NB4 (cell line): ENCODE results near the gene RAPGEF4.

Experiments
- DNase-seq: peaks from one replicate; pipeline ENCODE4 v3.0.0; 2010; ENCODE audit warnings: low read depth
- H3K4me3 ChIP-seq: one replicate; pipeline ENCODE4 v1.5.1; 2011; ENCODE audit warnings: mild to moderate bottlenecking, low read depth, low read length, moderate library complexity
- MYC ChIP-seq: IDR thresholded peaks from 2 replicates; pipeline ENCODE4 v1.6.1; 2011; ENCODE audit warnings: low read depth, low read length
- POLR2A ChIP-seq: IDR thresholded peaks from 2 replicates; pipeline ENCODE4 v1.6.1; 2011; ENCODE audit warnings: mild to moderate bottlenecking; ENCODE audit not compliant: insufficient read length; ENCODE audit errors: extremely low read depth
- TF ChIP-seq, protein P1 (sequence below): IDR thresholded peaks from one replicate; pipeline ENCODE4 v1.5.1; 2012; ENCODE audit warnings: low read depth, low read length
- TF ChIP-seq, protein P2 (sequence below): IDR thresholded peaks from 2 replicates; pipeline ENCODE4 v1.6.1; 2011; ENCODE audit warnings: low read depth, low read length

The RAPGEF4 gene

DNA sequence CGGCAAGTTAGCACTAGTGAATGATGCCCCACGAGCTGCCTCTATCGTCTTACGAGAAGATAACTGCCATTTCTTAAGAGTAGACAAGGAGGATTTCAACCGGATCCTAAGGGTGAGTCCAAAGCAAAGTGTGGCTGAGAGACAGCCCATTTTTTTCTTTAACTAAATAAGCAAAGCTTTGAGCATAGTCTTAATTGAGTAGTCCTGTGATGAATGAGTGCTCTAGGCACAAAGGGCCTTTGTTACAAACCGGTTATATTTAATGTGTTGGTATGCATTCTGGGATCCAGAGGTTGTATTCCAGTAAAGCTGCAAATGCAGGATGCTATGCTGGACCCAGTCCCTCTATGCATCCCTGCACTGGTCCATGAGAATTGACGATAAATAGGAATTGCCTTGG is 253.1 kb downstream of the RAPGEF4 start:
- TF ChIP-seq, protein P1, sequence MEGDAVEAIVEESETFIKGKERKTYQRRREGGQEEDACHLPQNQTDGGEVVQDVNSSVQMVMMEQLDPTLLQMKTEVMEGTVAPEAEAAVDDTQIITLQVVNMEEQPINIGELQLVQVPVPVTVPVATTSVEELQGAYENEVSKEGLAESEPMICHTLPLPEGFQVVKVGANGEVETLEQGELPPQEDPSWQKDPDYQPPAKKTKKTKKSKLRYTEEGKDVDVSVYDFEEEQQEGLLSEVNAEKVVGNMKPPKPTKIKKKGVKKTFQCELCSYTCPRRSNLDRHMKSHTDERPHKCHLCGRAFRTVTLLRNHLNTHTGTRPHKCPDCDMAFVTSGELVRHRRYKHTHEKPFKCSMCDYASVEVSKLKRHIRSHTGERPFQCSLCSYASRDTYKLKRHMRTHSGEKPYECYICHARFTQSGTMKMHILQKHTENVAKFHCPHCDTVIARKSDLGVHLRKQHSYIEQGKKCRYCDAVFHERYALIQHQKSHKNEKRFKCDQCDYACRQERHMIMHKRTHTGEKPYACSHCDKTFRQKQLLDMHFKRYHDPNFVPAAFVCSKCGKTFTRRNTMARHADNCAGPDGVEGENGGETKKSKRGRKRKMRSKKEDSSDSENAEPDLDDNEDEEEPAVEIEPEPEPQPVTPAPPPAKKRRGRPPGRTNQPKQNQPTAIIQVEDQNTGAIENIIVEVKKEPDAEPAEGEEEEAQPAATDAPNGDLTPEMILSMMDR: no peak
- TF ChIP-seq, protein P2, sequence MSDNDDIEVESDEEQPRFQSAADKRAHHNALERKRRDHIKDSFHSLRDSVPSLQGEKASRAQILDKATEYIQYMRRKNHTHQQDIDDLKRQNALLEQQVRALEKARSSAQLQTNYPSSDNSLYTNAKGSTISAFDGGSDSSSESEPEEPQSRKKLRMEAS: no peak
- TF ChIP-seq POLR2A (no peak), MYC (no peak)
- DNase-seq: no peak
- no peak overlapping the region for H3K4me3 ChIP-seq

DNA sequence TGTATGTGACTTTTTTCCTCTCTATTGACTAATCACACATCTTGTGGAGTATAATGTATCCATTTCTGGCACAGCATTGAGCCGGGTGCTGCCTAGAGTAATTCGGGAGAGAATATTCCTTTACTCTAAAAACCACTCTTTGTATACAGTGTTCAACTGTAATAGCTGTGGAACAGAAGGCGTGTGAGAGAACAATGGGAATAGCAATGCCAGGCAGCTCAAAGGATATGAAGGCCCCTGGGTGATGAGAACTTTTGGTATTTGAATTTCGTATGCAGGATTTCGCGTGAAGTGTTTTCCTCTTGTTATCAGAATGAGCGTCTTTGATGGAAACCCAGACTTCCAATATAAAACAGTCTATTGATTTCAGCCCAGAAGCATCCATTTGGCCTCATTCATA is 255.4 kb downstream of the RAPGEF4 start:
- no peak overlapping the region for H3K4me3 ChIP-seq
- DNase-seq: no peak
- TF ChIP-seq, protein P1: no peak
- TF ChIP-seq, protein P2: no peak
- TF ChIP-seq POLR2A (no peak), MYC (no peak)

DNA sequence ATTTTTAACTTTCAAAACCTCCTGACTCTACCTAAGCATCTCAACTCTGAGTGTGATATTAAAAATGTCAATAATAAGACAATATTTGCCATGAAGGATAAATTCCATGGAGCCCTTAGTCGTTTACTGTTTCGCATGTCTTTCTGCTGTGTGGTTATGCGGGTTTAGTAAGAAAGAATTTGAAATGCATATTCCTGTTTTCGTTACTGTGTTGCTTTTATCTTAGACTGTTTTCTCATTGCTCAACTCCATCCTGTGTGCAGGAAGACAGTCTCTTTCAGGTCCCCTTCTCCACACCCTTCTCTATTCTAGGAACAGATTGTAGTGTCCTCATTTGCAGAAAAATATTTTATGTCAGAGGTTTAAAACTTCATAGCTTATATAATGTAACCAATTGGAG is 257.5 kb downstream of the RAPGEF4 start:
- TF ChIP-seq, protein P1: no peak
- TF ChIP-seq, protein P2: no peak
- no peak for TF ChIP-seq POLR2A
- TF ChIP-seq MYC: no peak
- DNase-seq: no peak

DNA sequence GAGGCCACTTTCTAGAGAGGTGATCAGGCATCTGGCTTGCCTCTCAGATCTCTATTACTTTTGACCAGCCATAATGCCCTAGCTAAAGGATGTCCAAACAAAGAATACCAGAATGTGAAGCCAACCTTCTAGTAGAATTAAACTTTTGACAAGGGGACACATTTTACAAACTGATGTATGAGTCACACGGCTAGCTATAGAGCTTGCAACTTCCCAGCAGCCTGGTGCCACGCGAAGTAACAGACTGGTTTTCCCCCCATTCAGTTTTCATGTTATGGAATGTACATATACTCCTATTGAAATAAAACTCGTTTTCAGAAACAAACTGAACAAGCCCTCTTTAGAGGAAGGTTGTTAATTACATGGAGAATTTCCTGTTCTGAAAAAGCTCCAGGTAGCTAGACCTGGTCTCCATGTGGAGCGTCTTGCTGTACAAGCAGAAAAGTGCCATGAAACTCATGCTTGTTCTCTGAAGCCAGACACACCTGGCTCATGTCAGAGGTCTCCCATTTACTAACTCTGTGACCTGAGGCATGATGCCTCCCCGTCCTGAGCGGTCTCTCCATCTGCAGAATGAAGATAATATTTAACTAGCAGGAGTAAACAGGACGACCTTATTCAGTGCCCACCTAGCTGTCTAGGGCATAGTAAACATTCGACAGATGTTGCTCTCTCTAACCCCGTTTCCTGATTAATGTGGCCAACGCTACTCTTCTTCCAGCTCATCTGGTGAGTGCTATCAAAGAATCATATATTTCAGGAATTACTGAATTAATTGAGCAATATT is 258.5 kb downstream of the RAPGEF4 start:
- DNase-seq: no peak
- TF ChIP-seq, protein P1: no peak
- TF ChIP-seq POLR2A: no peak
- TF ChIP-seq, protein P2: no peak
- no peak for TF ChIP-seq MYC
- H3K4me3 ChIP-seq: no peak overlapping the region

More for the DNA sequence above, 257.5 kb downstream of the RAPGEF4 start:
- H3K4me3 ChIP-seq: no peak overlapping the region

DNA sequence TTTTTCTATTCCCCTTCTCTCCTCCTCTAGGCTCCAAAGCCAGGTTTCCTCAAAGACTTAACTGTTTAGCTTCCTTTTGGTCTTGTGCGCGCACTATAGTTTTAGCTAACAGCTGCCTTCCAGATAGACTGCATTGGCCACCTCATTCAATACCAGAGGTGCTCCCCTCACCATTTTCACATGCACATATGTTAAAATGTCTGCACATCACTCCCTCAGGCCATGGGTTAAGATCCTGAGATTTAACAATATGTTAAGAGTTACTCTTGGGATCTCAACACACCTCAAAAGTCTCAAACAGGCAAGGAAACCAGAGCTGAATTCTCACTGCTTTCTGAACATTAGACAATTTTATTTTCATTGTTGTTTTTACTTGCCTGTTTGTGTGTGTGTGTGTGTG is 259.2 kb downstream of the RAPGEF4 start:
- no peak overlapping the region for H3K4me3 ChIP-seq
- no peak for DNase-seq
- TF ChIP-seq, protein P1: no peak
- TF ChIP-seq MYC: no peak
- TF ChIP-seq, protein P2: no peak
